GM18517 (cell line): ENCODE results near the gene RIOX2.
"Not testable (repeated sequence)": the region's sequence is repeated elsewhere in the genome, so short reads cannot be mapped to it uniquely, and the experiment has no call there.

Experiments
- ATAC-seq: cut with Tn5 transposase; IDR thresholded peaks from one replicate; pipeline ENCODE4 v1.9.1; 2021; ENCODE audit warnings: mild to moderate bottlenecking, moderate library complexity; ENCODE audit not compliant: unreplicated experiment

RIOX2 gene

GRCh38 chr3:97971679-97972567 lies at the start of gene RIOX2:
Gene RIOX2, minus strand, starts transcription at chr3:97972431. Its CDS starts 4,838 bp downstream, at chr3:97967593.
- ATAC-seq = peak; percentile 81

- ATAC-seq = no peak
Measured at GRCh38 chr3:98020412-98020811, 48.2 kb upstream of the RIOX2 start.

DNA sequence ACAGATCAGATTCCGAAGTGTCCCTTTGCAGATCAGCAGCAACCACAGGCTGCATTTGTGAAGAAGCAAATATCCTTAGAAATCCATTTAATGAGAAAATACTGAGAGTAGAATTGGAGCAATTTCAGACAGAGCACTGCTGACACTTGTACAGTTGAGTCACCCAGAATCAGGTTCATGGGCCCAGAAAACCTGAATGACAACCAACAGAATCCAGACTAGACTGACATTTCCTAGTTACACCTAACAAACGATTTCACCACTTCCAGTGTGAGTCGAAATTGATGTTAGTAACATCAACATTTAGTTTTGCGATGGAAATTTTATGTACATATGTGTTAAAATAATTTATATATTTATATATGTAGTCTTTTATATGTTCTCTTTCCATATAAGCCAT lies 46.1 kb upstream of the RIOX2 start:
- no peak for ATAC-seq

GRCh38 chr3:98014268-98014585 lies 42.0 kb upstream of the RIOX2 start:
- no peak for ATAC-seq

DNA sequence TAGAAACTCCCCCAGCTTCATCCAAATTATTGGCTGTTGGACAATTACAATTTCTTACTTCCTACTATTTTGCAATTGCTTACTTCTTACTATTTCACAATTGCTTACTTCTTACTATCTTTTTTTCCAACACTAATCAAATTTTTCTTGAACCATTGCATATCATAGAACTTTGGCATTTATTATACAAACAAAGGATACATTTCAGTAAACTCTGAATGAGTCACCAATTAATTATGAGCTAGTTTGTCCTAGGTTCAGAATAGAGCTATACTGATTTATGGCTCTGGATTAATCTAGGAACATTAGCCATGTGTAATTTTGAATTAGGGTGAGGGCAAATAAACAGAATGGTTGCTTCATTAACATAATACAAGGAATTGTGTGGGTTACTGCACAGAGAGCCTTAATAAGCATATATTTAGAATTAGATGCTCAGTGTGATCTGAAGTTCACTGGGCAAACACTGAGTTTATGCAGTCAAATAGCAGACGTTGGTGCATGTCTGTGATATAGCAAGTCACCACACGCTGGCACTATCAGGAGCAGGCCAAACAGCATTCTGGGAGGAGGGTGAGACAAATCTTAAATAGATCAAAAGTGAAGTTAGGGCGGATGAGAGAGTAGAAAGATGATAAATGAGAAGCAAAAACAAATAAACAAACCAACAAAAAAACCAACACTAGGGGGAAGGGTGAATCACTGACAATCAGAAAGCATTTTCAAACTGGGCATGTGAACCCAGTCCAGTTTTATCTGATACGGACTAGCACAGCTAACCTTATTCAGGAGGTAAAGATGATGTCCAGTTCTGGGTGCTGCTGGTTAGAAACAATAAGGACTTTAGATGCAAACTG lies 41.4 kb upstream of the RIOX2 start:
- ATAC-seq = no peak

DNA sequence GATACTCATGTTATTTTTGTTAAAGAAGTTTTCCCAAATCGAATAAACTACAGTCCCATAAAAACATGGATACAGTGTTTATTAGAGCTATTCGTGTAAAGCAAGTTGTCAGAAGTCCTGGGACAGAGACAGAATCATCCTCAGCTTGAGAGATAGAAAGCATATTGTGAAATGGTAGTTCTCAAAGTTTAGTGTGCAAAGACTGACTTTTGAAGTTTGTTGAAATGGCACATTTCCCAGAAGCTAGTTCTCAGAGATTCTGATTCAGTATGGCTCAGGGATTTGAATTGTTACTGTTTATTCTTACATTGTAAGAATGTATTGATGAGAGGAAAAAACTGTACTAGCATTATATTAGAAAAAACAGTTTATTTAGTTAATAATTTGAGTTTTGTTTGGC lies 40.7 kb upstream of the RIOX2 start:
- no peak for ATAC-seq

DNA sequence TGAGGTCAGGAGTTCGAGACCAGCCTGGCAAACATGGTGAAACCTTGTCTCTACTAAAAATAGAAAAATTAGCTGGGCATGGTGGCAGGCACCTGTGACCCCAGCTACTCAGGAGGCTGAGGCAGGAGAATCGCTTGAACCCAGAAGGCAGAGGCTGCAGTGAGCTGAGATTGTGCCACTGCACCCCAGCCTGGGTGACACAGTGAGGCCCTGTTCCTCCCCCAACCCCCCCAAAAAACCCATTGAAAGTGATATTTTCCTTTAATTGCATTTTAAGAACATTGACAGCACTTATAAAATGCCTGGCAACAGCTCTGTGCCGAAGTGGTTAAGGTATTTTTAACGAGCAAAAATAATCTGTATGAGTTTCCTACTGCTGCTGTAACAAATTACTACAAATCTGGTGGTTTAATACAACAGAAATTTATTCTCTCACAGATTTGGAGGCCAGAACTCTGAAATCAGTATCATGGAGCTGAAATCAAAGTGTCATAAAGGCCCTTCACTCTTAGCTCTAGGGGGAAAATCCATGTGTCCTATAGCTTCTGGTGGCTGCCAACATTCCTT lies 38.7 kb upstream of the RIOX2 start:
- ATAC-seq = not testable (repeated sequence)

DNA sequence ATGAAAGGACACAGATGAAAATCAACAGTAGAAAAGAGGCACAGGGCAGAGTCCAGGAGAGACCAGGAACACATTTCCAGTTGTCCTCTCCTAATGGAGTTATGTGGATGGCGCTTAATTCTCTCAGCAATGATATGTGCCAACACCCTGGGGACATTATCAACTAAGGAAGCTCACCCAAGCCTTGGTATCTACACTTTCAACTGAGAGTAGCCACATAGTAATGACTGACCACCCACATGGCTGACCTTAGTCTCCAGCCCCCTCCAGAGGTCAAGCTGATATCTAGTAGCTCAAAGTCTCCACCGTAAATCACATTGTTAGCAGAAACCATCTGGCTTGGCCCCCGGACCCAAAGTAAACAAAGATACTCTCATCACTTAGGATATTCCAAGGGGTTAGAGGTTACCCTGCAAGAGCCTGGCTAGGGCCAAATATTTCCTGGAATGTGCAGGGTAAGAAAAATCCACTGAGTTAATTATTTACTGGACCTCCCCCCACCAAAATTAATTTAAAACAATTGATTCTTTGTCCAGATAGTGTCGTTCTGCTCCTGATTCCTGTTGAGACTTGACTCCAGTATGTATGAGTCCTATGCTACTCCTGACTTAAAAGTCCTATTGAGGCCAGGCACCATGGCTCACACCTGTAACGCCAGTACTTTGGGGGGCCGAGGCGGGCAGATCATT lies 38.1 kb upstream of the RIOX2 start:
- no peak for ATAC-seq

GRCh38 chr3:98008855-98009254 lies 36.6 kb upstream of the RIOX2 start:
- peak; percentile 69 for ATAC-seq

DNA sequence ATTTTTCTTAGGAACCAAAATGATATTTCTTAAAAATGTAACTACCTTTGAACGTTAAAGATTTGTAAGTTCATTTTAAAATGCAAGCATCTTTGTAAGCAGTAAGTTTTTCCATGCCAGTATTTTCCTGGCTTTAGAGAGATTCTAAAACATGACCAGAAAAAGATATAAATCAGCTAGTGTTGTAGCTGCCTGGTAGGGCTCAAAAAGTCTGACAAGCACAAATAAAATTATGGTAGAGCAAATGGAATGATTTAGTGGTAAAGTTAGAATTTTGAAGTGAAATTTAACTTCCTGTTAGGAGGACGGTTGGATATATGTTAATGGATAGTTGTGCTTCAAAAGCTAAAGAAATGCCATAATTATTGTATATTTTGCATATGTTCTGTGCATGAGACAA lies 33.2 kb upstream of the RIOX2 start:
- no peak for ATAC-seq

- no peak for ATAC-seq
Measured at GRCh38 chr3:98004721-98005120, 32.5 kb upstream of the RIOX2 start.

DNA sequence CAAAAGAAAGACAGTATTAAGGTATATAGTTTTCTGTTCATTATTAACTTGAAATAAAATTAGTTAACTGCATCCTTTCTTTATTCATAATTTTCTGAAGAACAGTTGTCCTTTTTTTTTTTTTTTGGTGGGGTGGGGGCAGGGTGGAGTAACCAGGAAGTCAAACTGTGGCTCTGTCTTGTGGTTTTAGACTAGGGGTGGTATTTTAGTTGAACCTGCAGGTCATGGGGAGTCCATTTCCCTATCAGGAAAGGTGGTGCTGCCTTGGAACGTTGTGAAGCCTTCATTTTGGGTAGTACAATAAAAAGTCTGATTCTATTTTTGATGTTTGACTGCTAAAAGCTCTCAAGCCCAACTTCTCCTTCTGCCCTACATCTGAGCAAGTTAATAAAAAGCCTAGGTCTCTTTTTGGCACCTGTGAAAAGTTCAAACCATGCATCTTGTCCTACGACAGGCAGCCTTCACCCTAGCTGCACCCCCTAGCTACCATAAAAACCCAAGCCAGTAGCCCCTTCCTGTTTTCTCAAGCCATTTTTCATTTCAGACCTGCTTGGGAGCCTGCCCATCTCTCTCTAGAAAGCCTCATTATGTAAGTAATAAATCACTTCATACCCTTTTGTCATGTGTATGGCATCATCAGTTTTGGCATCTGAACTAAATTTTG lies 31.2 kb upstream of the RIOX2 start:
- peak; percentile 74 for ATAC-seq

GRCh38 chr3:98002717-98003116 lies 30.5 kb upstream of the RIOX2 start:
- no peak for ATAC-seq

DNA sequence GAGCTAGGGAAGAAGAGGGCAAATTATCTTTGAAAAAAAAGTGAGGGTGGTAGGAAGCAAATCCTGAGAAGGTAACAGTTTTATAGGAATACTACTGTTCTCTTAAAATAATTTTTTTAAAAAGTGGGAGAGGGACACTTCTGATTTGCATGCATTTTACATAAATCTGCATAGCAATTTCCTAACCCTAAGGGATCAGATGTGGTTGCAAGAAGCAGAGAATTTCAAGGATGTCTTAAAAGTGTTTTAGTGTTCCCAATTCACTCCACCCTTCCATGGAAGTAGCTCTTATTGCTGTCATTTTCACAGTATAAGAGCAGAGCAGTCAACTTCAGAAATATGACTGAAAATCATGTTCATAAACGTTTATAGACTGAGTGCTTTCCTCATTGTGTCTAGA lies 27.8 kb upstream of the RIOX2 start:
- ATAC-seq = no peak

- no peak for ATAC-seq
Measured at GRCh38 chr3:97999103-97999502, 26.9 kb upstream of the RIOX2 start.

DNA sequence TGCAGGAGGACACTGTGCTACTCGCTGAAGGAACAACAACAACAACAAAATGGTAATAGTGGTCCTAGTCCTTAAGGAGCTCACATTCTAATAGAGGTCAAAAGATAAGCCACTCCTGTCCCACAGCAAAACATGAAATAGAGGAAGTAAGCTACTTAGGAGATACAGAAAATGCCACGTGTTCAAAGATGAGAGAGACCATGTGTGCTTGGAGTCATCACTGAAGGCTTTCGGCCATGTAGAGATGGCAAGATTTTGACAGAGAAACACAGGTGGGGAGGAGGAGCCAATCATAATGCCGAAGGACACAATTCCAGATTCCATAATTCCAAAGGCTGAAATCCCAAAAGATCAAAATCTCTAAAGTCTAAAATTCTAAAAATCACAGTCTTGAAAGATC lies 24.8 kb upstream of the RIOX2 start:
- no peak for ATAC-seq

DNA sequence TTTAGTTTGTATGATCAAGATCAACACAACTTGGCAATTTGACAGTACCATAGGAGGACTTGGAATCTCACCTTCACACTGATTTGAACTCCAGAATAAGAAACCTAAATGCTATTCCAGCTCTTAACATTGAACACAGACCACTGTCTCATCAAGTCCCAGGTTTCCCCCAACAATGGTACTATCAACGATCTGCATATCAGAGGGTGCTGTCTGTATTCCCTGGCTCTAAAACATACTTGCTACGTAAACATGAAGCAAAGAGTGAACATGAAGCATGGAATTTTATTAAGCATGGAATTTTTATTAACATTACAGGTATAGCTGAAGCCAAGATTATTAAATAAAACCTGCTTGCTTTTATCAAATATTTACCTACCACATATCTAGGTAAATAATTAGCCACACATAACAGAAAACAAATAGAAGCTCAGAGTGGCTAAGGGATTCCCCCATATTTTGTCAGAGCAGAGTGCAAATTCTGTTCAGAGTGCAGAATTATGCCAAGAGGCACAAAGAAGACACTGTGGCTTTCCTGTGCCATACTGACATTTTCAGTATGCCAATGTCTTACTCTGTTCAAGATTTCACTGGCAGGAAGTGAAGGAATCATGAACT lies 22.2 kb upstream of the RIOX2 start:
- no peak for ATAC-seq

DNA sequence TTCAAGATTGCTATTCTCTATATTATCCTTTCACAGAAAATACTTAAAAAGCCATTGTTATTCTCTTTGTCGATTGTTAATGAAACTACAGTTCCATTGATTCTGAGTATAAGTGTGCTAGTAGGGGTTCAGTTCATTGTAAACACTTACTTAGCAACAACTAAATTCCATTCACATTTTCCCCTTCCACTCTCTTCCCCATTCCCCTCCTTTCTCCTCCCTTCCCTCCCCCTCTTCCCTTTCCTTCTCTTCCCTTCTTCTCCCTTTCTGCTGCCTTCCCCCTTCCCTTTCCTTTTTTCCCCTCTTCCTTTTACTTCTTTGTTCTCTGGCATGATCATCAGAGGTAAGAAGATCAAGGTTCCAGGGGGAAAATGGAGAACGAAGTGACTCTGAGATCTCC lies 21.3 kb upstream of the RIOX2 start:
- no peak for ATAC-seq

GRCh38 chr3:97992547-97993173 lies 20.4 kb upstream of the RIOX2 start:
- ATAC-seq = no peak

- no peak for ATAC-seq
Measured at GRCh38 chr3:97991293-97991682, 19.1 kb upstream of the RIOX2 start.
